Left ventricle myocardium inferior (tissue), 1 donor: Measurements from ENCODE around the gene SRSF12. TPM values are rescaled to one million over a fixed set of nuclear protein-coding genes. Genes with fewer than 3 reads are reported as not detected.

ENCODE experiments used
- DNase-seq: peaks from one replicate; pipeline ENCODE4 v3.0.0-alpha.2; 2020
- H3K27ac ChIP-seq: fragments of 200-600 bp; replicated peaks from 2 replicates; pipeline ENCODE4 v1.8.0; 2021
- H3K27me3 ChIP-seq: fragments of 200-600 bp; 2 replicates; pipeline ENCODE4 v1.8.0; 2021; ENCODE audit warnings: low read depth
- H3K36me3 ChIP-seq: fragments of 200-600 bp; 2 replicates; pipeline ENCODE4 v1.8.0; 2021
- H3K4me1 ChIP-seq: fragments of 200-600 bp; 2 replicates; pipeline ENCODE4 v1.8.0; 2021
- H3K4me3 ChIP-seq: fragments of 200-600 bp; 2 replicates; pipeline ENCODE4 v1.8.0; 2021; ENCODE audit warnings: mild to moderate bottlenecking, moderate library complexity
- H3K9me3 ChIP-seq: fragments of 200-600 bp; replicated peaks from 2 replicates; pipeline ENCODE4 v1.8.0; 2021
- intact Hi-C: fragments of 100-400 bp; cut with micrococcal nuclease; formaldehyde crosslinking; loops from one replicate; pipeline ENCODE4 v1.11.0; 2022
- total RNA-seq: library from RNA; stranded (reverse); fragmentation: NEBNext Ultra II Directional; extraction: Animal tissue kit (Norgen Biotek cat#: 25700); gene quantifications from one replicate; pipeline ENCODE4 v1.2.1, GENCODE V29; 2021
- TF ChIP-seq, protein P1 (sequence below): fragments of 200-600 bp; IDR thresholded peaks from 2 replicates; pipeline ENCODE4 v1.8.0; 2021; ENCODE audit warnings: antibody characterized with exemption, mild to moderate bottlenecking, borderline replicate concordance
- donor health status: DM: no; HTN: yes; CAD: no; lungs with severe emphysema.

SRSF12 gene
- total RNA-seq, 1 donor from 2014 or later, result not detected

DNA sequence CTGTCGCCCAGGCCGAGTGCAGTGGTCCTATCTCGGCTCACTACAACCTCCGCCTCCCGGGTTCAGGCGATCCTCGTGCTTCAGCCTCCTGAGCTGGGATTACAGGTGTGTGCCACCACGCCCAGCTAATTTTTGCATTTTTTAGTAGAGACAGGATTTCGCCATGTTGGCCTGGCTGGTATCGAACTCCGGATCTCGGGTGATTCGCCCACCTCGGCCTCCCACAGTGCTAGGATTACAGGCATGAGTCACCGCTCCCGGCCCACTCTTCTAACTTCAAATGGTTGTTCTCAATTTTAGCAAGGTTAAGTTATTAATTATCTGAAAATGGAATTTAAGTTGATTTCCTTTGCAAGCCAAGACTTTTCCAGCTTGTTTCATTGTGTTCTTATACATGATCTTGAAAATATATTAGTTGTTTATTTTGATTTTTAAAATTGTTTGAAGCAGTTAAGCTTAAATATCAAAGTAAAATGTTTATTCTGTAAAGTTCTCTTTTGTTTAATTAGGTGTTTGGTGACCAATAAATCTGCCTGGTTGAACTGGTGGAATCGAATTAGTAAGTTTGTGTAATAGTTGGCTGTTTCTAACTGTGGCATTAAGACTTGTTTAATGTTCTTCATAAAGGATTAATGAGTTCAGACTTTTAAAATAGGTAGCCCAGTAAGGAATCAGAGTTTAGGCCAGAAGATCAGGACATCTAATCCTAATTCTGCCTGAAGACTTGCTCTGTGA lies 30.3 kb upstream of the SRSF12 start:
- Histone ChIP-seq H3K4me3 (peak overlapping the region; percentile 96), H3K9me3 (no peaks in the 10 kb centered on the region), H3K36me3 (peaks cover 15% of the 10 kb centered on the region), H3K27me3 (no peaks in the 10 kb centered on the region), H3K27ac (no peak overlapping the region), H3K4me1 (peaks cover 45% of the 10 kb centered on the region)
- intact Hi-C loops, result loop anchor here (10.0 kb wide), 1 partner anchor 63 kb away; the partner anchor contains the start of gene PNRC1
- TF ChIP-seq, protein P1, sequence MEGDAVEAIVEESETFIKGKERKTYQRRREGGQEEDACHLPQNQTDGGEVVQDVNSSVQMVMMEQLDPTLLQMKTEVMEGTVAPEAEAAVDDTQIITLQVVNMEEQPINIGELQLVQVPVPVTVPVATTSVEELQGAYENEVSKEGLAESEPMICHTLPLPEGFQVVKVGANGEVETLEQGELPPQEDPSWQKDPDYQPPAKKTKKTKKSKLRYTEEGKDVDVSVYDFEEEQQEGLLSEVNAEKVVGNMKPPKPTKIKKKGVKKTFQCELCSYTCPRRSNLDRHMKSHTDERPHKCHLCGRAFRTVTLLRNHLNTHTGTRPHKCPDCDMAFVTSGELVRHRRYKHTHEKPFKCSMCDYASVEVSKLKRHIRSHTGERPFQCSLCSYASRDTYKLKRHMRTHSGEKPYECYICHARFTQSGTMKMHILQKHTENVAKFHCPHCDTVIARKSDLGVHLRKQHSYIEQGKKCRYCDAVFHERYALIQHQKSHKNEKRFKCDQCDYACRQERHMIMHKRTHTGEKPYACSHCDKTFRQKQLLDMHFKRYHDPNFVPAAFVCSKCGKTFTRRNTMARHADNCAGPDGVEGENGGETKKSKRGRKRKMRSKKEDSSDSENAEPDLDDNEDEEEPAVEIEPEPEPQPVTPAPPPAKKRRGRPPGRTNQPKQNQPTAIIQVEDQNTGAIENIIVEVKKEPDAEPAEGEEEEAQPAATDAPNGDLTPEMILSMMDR, result no peak
- no peak for DNase-seq

DNA sequence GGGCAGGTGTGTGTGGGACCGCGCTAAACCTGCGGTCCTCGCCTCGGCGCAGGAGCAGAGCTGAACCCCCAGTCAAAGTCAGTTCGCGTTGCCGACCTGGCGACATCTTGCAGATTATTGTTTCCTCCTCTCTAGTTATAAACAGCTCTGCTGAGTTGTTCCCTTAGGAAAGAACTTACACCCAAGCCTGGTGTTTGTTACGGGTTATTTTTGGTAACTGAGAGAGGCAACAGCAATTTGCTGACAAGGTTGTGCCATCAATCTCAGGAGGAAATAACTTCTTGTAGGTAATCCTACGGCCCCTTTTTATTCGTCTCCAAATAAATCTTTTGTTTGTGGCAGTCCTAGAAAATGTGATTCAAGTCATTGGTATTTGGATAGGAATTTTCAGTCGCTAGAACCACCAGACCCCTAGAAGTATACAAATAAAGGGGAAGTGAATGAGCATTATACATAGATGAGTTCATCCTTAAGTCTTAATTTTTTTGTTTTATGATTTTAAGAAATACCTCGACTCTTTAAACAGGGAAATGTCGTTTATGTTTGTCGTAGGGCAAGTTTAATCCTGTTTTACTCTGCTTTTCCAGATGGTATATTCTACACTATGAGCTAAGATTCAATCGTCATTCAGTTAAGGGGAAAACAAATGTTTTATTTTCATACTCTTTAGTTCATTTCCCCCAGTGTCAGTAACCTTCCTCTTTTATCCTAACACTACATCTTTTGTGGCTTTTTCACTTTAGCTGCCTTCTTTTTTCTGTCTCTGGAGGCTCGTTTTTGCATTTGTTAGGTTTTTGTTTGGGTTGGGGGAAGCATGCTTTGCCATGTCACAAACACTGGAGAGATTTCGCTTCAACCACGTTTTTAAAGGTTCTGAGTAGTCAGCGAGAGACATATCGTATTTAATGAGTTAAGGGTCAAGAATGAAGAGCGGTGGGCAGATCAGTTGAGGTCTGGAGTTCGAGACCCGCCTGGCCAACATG lies 29.1 kb upstream of the SRSF12 start:
- TF ChIP-seq, protein P1, result no peak
- Histone ChIP-seq H3K9me3 (no peaks in the 10 kb centered on the region), H3K4me3 (peak overlapping the region; percentile 96), H3K27ac (peak overlapping the region; percentile 91), H3K36me3 (peaks cover 12% of the 10 kb centered on the region), H3K4me1 (peaks cover 45% of the 10 kb centered on the region), H3K27me3 (no peaks in the 10 kb centered on the region)
- intact Hi-C loops, result loop anchor here (10.0 kb wide), 1 partner anchor 62 kb away; the partner anchor contains the start of gene PNRC1
- DNase-seq, result no peak

DNA sequence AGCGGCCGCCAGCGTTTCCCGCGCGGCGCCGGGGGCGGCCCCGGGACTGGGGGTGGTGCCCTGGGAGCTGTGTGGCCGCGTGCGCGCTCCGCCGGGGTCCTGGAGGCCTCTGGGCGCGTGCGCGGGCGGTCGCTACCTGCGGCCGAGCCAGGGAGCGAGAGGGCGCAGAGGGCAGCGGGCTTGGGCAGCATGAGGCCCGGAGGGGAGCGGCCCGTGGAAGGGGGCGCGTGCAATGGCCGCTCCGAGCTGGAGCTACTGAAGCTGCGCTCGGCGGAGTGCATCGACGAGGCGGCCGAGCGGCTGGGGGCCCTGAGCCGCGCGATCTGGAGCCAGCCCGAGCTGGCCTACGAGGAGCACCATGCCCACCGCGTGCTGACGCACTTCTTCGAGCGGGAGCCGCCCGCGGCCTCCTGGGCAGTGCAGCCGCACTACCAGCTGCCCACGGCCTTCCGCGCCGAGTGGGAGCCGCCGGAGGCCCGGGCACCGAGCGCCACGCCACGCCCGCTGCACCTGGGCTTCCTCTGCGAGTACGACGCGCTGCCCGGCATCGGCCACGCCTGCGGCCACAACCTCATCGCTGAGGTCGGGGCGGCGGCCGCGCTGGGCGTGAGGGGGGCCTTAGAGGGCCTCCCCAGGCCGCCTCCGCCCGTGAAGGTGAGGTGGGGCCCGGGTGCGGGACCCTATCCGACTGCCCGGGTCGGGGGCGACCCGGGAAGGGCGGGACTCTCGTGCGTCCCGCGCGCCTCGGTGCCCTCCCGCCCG lies 28.3 kb upstream of the SRSF12 start, which contains the start of gene PM20D2:
PM20D2 (plus strand) TSS at position 100 of the 762 bp plus-strand sequence; CDS start at position 190, 90 bp downstream.
- intact Hi-C loops, result loop anchor here (10.0 kb wide), 1 partner anchor 61 kb away; the partner anchor contains the start of gene PNRC1
- H3K27ac ChIP-seq, result peak within 1 kb of the TSS; percentile 91

DNA sequence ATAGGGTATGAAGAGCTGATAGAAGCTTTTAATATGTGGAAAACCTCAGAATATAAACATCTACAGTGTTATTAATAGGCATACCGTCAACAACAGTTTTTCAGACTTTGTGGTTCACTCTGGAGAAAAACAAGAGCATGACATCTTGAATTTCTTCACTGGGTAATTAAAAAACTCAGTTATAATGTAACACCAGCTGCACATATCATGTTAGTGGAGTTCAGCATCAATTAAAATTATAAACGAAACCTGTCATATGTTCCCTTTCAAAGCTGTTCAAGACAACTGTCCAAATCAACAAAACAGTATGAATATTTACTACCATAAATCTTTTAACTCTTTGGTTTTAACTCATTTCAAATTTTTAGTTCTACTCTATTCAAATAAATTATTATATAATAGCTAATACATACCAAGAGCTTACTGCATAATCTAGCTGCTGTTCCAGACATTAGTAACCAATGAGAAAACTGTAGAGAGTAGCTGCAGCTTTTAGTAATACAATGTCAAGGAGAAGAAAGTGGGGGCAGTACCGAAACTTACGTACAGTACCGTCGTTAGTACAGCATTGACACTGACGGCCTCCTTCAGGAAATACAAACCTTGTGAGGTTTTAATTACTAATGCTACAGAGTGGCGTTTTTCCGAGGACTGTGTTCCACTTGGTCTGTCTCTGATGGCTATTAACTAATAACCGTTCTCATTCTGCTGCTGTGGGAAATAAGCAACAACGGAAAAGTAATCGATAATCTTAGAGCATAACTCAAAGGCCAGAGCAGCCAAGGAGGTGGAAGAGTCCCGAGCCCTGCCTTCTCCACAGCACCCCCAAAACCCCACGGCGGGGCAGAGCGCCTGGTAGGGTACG lies 27.5 kb upstream of the SRSF12 start:
- Histone ChIP-seq H3K9me3 (no peaks in the 10 kb centered on the region), H3K27me3 (no peaks in the 10 kb centered on the region), H3K4me1 (peaks cover 50% of the 10 kb centered on the region), H3K36me3 (peaks cover 8% of the 10 kb centered on the region), H3K27ac (peak overlapping the region; percentile 91), H3K4me3 (peak overlapping the region; percentile 96)
- intact Hi-C loops, result loop anchor here (10.0 kb wide), 1 partner anchor 61 kb away; the partner anchor contains the start of gene PNRC1
- TF ChIP-seq, protein P1, result no peak
- DNase-seq, result no peak

More for the DNA sequence above, 28.3 kb upstream of the SRSF12 start, which contains the start of gene PM20D2:
- peaks cover 8% of the 10 kb centered on the region for H3K36me3 ChIP-seq
- H3K27me3 ChIP-seq, result no peaks in the 10 kb centered on the region
- peaks cover 45% of the 10 kb centered on the region for H3K4me1 ChIP-seq
- H3K4me3 ChIP-seq, result peak within 1 kb of the TSS; percentile 96
- TF ChIP-seq, protein P1, result no peak
- peak; percentile 65 for DNase-seq
- no peaks in the 10 kb centered on the region for H3K9me3 ChIP-seq
